ENCODE results near the gene RBM33.
"Not testable (repeated sequence)": the region's sequence is repeated elsewhere in the genome, so short reads cannot be mapped to it uniquely, and the experiment has no call there.

- not testable (repeated sequence) for TF ChIP-seq CTCF (IDR thresholded peaks at IDR 0.05); POLR2A (IDR thresholded peaks at IDR 0.05; ENCODE audit: low read length)
Measured at GRCh38 chr7:155615085-155615484, 29.4 kb upstream of the RBM33 start.

Data from A549 (cell line).